ENCODE results near the gene TMEM242.

Gene TMEM242

DNA sequence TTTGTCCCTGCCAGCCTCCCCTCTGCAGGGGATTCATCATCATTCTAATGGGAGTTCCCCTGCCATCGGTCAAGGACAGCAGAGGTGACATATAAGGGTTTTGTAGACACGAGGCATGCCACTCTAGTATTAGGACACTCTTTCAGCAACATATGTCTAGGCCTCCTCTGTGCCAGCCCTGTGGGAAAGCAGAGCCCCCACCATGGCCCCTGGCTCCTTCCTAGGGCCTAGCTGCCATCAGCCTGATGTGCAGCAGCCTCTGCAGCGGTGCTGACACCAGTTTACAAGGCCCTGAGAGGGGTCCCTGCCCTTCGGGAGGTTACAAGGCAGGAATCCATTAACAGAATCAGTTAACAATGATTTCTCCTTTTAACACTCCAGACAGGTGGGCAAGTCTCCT, 32.5 kb downstream of the TMEM242 start:
- DNase-seq (ENCODE audit: low read depth, low spot score): no peak

DNA sequence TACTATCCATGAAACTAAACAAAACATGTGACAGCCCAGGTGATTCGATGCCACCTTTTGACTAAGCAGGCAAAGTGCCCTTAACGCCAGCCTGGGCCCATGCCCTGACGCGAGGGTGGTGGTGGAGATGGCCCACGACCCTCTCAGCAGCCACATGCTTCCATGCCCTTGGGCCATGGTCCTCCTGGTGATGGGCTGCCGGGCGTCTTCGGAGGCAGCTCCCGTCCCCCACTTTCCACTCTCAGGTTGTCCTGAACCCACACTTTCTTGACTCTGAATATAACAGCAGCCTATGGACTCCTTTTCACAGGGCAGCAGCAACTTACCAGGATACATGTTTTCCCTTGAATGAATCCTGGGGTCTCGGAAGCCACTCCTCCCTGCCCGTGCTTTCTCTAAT, 33.6 kb downstream of the TMEM242 start:
- DNase-seq (ENCODE audit: low read depth, low spot score): no peak

GRCh38 chr6:157288575-157288974, 34.7 kb downstream of the TMEM242 start:
- no peak for DNase-seq (ENCODE audit: low read depth, low spot score)

- DNase-seq (ENCODE audit: low read depth, low spot score): no peak
These were observed 35.4 kb downstream of the TMEM242 start for GRCh38 chr6:157287923-157288322.

- no peak for DNase-seq (ENCODE audit: low read depth, low spot score)
These were observed 36.0 kb downstream of the TMEM242 start for GRCh38 chr6:157287247-157287850.

DNA sequence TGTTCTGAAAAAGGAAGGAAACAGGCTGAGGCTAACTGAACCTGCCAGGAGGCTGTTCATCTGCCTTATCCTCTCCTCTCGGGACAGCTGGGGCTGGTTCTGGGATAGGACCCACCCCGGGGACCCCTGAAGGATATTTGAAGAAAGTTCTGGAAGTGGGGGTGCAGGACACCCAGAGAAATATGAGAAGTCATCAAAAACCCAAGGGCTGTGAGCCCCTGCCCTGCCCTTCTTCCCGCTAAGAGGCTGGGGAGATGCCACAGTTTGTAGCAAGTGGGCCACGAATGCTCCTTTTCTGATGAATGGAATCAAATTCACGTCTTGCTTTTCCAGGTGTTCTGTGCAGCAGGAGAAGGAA, 37.9 kb downstream of the TMEM242 start:
- DNase-seq (ENCODE audit: low read depth, low spot score): no peak

DNA sequence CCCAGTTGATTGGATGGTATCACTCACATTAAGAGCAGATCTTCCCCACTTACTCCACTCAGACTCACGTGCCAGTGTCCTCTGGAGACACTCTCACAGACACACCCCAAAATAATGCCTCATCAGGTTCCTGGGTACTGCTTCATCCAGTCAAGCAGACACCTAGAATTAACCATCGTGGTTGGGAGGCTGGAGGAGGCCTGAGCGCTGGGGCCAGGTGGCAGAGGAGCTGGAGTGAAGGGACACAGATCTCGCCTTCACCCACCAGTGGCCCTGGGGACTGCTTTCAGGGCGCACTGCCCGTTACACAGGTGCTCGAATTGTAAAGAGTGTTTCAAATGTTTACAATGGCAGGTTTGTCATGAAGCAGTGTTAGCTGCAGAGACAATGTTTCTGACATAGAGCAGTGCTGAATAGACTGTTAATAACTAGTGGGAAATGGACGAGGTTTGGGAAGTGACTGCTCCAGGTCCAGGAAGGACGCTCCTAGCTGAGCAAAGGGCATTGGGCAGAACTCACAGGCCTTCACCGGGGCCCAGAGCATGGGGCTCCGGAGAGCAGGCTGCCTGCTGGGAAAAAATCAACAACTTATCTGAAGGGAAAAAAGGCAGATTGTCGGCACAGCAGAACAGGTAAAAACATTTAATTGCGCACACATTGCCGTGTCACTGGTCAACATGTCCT, 38.4 kb downstream of the TMEM242 start:
- no peak for DNase-seq (ENCODE audit: low read depth, low spot score)

- no peak for DNase-seq (ENCODE audit: low read depth, low spot score)
These were observed 39.2 kb downstream of the TMEM242 start for GRCh38 chr6:157283900-157284737.

- DNase-seq (ENCODE audit: low read depth, low spot score): no peak
These were observed 39.9 kb downstream of the TMEM242 start for GRCh38 chr6:157283330-157283898.

DNA sequence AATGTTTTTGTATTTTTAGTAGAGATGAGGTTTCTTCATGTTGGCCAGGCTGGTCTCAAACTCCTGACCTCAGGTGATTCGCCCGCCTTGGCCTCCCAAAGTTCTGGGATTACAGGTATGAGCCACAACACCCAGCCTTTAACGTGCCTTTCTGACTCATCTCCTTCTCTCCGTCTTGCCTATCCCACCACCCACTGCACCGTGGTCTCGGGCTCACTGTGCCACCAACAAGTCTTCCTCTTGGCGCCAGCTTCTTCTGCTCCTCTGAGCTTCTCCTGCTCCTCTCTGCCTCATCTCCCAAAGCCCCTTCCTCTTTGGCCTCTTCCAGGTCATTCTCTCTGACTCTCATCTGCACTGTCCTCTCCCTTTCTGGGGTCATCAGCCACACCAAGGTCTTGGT, 41.0 kb downstream of the TMEM242 start:
- DNase-seq (ENCODE audit: low read depth, low spot score): no peak

DNA sequence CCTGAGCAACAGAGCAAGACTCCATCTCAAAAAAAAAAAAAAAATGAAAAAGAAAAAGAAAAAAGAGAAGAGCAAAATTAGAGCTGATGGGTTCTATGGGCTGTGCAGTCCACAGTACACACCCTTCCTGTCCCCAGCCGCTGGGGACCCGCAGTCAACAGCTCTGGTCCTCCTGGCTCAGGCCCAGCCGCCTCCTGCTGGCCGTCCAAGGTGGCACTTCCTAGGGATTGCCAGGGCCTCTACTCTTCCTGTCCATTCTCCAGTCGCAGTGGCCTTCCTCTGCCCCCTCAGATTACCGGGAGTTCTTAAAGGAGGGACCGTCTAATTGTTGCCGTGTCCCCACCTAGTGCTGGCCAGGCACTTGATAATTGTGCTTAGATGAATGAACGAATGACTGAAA, 41.7 kb downstream of the TMEM242 start:
- DNase-seq (ENCODE audit: low read depth, low spot score): no peak

DNA sequence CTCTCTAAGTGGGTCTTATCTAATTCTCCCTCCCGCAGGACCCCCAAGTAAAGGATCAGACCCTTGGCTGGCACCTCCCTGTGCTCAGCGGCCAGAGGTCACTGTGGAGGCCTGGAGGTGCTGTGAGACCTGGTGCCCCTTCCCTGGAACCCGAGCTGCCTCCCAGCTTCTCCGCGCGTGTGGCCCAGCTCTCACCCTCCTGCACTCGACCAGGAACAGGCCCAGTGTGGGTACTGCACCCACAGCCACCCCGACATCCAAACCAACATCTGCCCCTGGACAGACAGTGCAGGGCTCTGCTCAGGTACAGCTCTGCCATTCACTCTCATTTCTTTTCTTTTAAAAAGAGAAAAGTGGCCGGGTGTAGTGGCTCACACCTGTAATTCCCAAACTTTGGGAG, 42.4 kb downstream of the TMEM242 start:
- DNase-seq (ENCODE audit: low read depth, low spot score): no peak

- DNase-seq (ENCODE audit: low read depth, low spot score): no peak
These were observed 43.2 kb downstream of the TMEM242 start for GRCh38 chr6:157280157-157280556.

GRCh38 chr6:157278171-157278570, 45.1 kb downstream of the TMEM242 start:
- DNase-seq (ENCODE audit: low read depth, low spot score): no peak

- DNase-seq (ENCODE audit: low read depth, low spot score): no peak
These were observed 46.6 kb downstream of the TMEM242 start for GRCh38 chr6:157276731-157277130.

GRCh38 chr6:157276134-157276532, 47.2 kb downstream of the TMEM242 start:
- DNase-seq (ENCODE audit: low read depth, low spot score): no peak

DNA sequence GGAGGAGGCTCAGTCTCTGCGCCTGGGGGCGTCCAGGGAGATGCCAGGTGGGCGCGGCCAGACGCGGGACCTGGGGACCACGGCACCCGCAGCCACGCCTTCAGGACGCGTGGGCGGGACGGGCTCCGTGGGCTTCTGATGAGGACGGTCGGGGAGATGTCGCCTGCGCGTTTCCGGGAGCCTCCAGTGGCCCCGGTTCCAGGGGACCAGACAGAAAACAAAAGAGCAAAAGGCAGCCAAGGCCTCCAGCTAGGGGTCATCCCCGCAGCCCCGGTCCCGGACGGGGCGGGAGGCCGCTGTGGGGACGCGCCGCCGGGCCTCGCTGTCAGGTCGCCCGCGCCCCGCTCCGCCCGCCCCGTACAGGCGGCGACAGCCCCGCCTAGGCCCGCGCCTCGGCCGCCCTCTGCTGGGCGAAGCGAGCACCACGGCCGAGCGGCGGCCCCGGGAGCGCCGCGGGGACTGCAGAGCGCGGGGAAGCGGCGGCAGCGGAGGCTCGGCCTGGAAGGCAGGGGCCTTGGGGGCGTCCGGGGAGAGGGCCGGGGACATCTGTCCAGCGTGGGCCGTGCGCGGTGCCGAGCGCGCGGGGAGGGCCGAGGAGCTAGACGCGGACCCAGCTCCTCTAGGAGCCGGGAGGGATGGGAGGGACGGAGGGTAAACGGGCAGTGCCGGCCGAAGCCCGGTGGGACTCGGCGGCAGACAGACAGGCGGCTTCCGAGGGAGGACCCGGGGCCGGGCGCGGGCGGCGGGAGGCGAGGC, 48.7 kb downstream of the TMEM242 start:
- peak; percentile 92 for DNase-seq (ENCODE audit: low read depth, low spot score)

DNA sequence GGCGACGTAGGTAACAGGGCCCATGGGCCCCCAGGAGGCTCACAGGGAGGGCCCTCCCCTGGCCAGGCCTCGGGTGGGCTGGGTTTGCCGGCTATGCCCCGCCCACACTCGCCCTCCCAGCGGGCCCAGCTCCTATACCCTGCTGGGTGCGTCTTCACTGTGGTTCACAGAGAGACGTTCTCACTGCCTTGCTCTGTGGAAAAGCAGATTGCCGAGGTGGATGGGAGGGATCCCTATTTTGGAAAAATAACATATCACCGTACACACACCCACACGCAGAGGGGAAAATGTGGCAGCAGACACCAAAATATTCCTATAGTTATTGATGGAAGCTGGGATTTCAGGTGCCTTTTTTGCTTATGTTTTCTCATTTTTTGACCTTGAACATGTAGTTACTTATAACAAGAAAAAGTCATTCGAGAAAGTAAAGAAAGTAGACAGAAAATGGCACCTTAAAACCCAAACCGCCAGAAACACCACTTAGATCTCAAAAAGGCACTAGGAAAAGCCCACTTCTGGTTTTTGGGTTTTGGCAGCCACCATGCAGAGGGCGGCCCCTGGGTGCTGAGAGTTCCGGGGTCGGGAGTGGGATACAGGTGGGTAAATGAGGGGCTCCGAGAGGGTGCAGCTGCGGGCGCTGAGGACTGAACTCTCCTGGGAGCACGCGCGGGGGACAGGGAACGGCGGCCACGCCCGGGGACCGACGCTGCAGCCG, 49.4 kb downstream of the TMEM242 start:
- peak; percentile 29 for DNase-seq (ENCODE audit: low read depth, low spot score)

DNA sequence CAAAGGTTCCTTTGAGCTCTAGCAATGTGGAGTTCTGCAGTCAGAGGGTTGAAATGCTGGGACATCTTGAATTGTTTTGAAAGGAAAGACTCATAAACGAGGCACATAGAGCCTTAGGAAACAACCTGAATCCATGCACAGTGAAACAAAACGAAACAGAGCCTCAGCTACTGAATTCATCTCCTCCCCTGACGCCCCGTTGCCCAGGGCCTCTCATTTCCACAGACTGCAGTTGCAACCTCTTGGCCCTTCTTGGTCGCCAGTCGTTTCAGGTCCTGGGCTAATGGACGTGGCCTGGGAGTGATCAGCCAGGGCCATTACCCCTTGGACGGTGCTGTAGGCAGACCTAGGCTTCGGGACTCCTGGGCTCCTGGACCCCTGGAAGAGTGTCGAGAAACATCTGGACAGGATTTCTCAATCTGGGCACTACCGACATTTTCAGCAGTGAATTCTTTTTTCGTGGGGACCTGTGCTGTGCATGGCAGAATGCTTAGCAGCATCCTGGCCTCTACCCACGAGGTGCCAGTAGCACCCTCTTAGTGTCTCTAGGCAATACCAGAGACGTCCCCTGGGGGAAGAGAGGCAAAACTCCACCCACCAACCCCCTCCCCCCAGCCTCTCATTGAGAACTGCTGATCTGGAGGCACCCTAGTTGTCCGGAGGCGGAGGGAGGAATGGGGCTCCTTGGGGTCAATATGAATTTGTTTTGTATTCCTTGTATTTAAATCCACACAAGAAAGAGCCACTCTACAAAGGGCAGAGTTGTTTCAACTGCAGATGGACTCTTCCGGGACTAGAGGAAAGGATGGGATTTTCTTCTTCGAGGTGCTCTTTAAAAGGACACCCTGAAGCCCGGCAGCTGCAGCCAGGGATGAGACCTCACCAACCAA, 50.2 kb downstream of the TMEM242 start:
- DNase-seq (ENCODE audit: low read depth, low spot score): no peak

- no peak for DNase-seq (ENCODE audit: low read depth, low spot score)
These were observed 50.9 kb downstream of the TMEM242 start for GRCh38 chr6:157272372-157272771.
